ENCODE measurements around the gene ZNF791.
A peak's percentile ranks its signal among the peaks of the same experiment; 100 is the strongest.
"Not testable (repeated sequence)": the region's sequence is repeated elsewhere in the genome, so short reads cannot be mapped to it uniquely, and the experiment has no call there.

ZNF791 gene

DNA sequence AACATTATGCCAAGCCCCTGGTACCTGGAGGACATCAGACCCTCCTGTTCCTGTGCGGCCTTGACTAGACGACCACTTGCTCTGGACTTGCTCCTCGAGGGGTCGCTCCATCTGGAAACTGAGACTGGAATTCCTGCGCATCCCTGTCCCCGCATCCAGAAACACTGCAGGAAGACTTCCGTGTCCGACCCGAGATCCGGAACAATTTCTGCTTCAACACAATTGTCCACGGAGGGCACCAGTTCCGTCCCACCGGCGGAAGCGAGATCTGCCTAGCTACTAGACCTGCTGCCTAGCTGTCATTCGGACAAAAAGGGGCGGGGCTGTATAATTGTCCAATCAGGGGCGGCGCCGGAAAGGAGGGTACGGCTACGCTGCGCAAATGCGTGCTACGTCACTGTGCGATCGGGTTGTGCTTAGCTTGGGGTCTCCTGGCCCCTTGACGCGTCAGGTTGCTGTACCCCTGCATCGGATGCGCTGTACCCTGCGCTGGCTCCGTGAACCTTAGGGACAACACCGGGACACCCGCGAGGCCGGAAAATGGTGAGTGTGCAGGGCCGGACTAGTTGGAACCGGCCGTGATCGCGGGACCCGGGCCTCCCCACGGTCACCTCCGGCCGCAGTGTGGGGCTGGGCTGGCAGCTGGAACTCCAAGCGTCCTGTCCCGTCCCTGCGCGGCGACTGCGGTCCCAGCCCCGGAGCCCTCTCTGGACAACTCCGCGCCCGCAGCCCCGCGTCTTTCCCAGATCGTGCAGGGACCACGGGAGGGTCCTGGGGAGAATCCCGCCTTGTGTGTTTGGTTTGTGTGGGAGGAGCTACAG is at the start of gene ZNF791, which contains the start of gene ZNF490:
ZNF791 (plus strand) TSS at position 381 of the 821 bp plus-strand sequence; CDS start at position 541, 160 bp downstream.
ZNF490 (minus strand) TSS at position 274 of the 821 bp plus-strand sequence; CDS start at position 141, 133 bp downstream.
- Histone ChIP-seq H3K27me3 (ENCODE audit: control insufficient read depth, low read length) (peaks cover 10% of the 10 kb centered on the region), H4K20me1 (ENCODE audit: control insufficient read depth, insufficient read depth, low read depth, low read length) (peaks cover 12% of the 10 kb centered on the region), H3F3A (ENCODE audit: control insufficient read depth, insufficient read depth) (peaks cover 15% of the 10 kb centered on the region), H3K79me2 (ENCODE audit: control insufficient read depth, low read length) (peaks cover 19% of the 10 kb centered on the region), H3K4me3 (ENCODE audit: low read length) (peak within 1 kb of the TSS; percentile 88), H3K4me2 (ENCODE audit: low read length) (peak within 1 kb of the TSS; percentile 88), H3K9me3 (ENCODE audit: control insufficient read depth, insufficient read depth, low read length) (no peaks in the 10 kb centered on the region), H3K36me3 (ENCODE audit: control insufficient read depth, low read length) (no peaks in the 10 kb centered on the region), H3K9me2 (replicated peaks; ENCODE audit: control insufficient read depth, low read length) (no peaks in the 10 kb centered on the region), H3K27ac (ENCODE audit: low read depth, low read length) (no peak within 1 kb of the TSS), H3K4me1 (ENCODE audit: control insufficient read depth, low read length) (peaks cover 38% of the 10 kb centered on the region)
- TF ChIP-seq EZH2phosphoT487 (IDR thresholded peaks at IDR 0.05; ENCODE audit: borderline replicate concordance, low read length) (no peak), CTCF (IDR thresholded peaks at IDR 0.05; ENCODE audit: low read depth, low read length, poor library complexity, severe bottlenecking) (no peak)

- no peak overlapping the region for H3K27ac ChIP-seq (ENCODE audit: low read depth, low read length)
Measured at GRCh38 chr19:12564016-12564664, 46.6 kb upstream of the ZNF791 start.

DNA sequence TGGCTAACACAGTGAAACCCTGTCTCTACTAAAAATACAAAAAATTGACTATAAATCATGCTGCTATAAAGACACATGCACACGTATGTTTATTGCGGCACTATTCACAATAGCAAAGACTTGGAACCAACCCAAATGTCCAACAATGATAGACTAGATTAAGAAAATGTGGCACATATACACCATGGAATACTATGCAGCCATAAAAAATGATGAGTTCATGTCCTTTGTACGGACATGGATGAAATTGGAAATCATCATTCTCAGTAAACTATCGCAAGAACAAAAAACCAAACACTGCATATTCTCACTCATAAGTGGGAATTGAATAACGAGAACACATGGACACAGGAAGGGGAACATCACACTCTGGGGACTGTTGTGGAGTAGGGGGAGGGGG is 44.3 kb upstream of the ZNF791 start:
- H3K79me2 ChIP-seq (ENCODE audit: control insufficient read depth, low read length); H3K4me2 ChIP-seq (ENCODE audit: low read length); H3F3A ChIP-seq (ENCODE audit: control insufficient read depth, insufficient read depth): not testable (repeated sequence)

More at GRCh38 chr19:12564016-12564664, 46.6 kb upstream of the ZNF791 start:
- Histone ChIP-seq H4K20me1 (ENCODE audit: control insufficient read depth, insufficient read depth, low read depth, low read length) (no peaks in the 10 kb centered on the region), H3K4me1 (ENCODE audit: control insufficient read depth, low read length) (no peaks in the 10 kb centered on the region), H3K27me3 (ENCODE audit: control insufficient read depth, low read length) (peaks cover 7% of the 10 kb centered on the region; the same call in 1 of the 2 replicates), H3K36me3 (ENCODE audit: control insufficient read depth, low read length) (no peaks in the 10 kb centered on the region), H3K9me2 (replicated peaks; ENCODE audit: control insufficient read depth, low read length) (no peaks in the 10 kb centered on the region), H3F3A (ENCODE audit: control insufficient read depth, insufficient read depth) (no peaks in the 10 kb centered on the region), H3K79me2 (ENCODE audit: control insufficient read depth, low read length) (no peaks in the 10 kb centered on the region), H3K4me2 (ENCODE audit: low read length) (no peak overlapping the region), H3K4me3 (ENCODE audit: low read length) (no peak overlapping the region), H3K9me3 (ENCODE audit: control insufficient read depth, insufficient read depth, low read length) (no peaks in the 10 kb centered on the region)
- TF ChIP-seq CTCF (IDR thresholded peaks at IDR 0.05; ENCODE audit: low read depth, low read length, poor library complexity, severe bottlenecking) (peak; percentile 99), EZH2phosphoT487 (IDR thresholded peaks at IDR 0.05; ENCODE audit: borderline replicate concordance, low read length) (no peak)

DNA sequence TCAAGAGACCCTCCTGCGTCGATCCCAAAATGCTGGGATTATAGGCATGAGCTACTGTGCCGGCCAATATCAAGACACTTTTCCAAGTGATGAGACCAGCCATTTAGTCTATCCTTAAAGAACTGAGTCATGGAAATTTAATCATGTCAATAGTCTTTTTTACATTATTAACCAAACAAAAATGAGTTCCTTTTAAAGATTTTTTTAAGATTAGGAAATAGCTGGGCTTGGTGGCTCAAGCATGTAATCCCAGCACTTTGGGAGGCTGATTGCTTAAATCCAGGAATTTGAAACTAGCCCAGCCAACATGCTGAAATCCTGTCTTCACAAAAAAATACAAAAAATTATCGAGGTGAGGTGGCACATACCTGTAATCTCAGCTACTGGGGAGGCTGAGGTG is 42.8 kb upstream of the ZNF791 start:
- H3K36me3 ChIP-seq (ENCODE audit: control insufficient read depth, low read length), result no peaks in the 10 kb centered on the region
- no peaks in the 10 kb centered on the region for H4K20me1 ChIP-seq (ENCODE audit: control insufficient read depth, insufficient read depth, low read depth, low read length)
- H3K4me2 ChIP-seq (ENCODE audit: low read length), result no peak overlapping the region
- no peaks in the 10 kb centered on the region for H3K9me3 ChIP-seq (ENCODE audit: control insufficient read depth, insufficient read depth, low read length)
- no peaks in the 10 kb centered on the region for H3K9me2 ChIP-seq (replicated peaks; ENCODE audit: control insufficient read depth, low read length)
- no peaks in the 10 kb centered on the region for H3K79me2 ChIP-seq (ENCODE audit: control insufficient read depth, low read length)
- no peak overlapping the region for H3K4me3 ChIP-seq (ENCODE audit: low read length)
- peaks cover 12% of the 10 kb centered on the region for H3K27me3 ChIP-seq (ENCODE audit: control insufficient read depth, low read length)
- TF ChIP-seq CTCF (IDR thresholded peaks at IDR 0.05; ENCODE audit: low read depth, low read length, poor library complexity, severe bottlenecking), result no peak
- TF ChIP-seq EZH2phosphoT487 (IDR thresholded peaks at IDR 0.05; ENCODE audit: borderline replicate concordance, low read length), result no peak
- 0 out of 2 replicates have a peak, but pooled peaks cover 3% of the 10 kb centered on the region for H3K4me1 ChIP-seq (ENCODE audit: control insufficient read depth, low read length)
- H3K27ac ChIP-seq (ENCODE audit: low read depth, low read length), result no peak overlapping the region
- no peaks in the 10 kb centered on the region for H3F3A ChIP-seq (ENCODE audit: control insufficient read depth, insufficient read depth)

More for the DNA sequence above, 44.3 kb upstream of the ZNF791 start:
- H3K4me3 ChIP-seq (ENCODE audit: low read length); H4K20me1 ChIP-seq (ENCODE audit: control insufficient read depth, insufficient read depth, low read depth, low read length); H3K9me3 ChIP-seq (ENCODE audit: control insufficient read depth, insufficient read depth, low read length); H3K36me3 ChIP-seq (ENCODE audit: control insufficient read depth, low read length); H3K9me2 ChIP-seq (replicated peaks; ENCODE audit: control insufficient read depth, low read length); H3K27ac ChIP-seq (ENCODE audit: low read depth, low read length); H3K4me1 ChIP-seq (ENCODE audit: control insufficient read depth, low read length): not testable (repeated sequence)
- H3K27me3 ChIP-seq (ENCODE audit: control insufficient read depth, low read length), result peaks cover 12% of the 10 kb centered on the region

All from DOHH2 (cell line).